ENCODE data around the gene SMPX. TPM values are rescaled to one million over a fixed set of nuclear protein-coding genes. Genes with fewer than 3 reads are reported as not detected.
"Not testable (repeated sequence)": the region's sequence is repeated elsewhere in the genome, so short reads cannot be mapped to it uniquely, and the experiment has no call there.

SMPX gene
- total and polyA plus RNA-seq, 2 donors: 0.99 to 1.5 TPM

DNA sequence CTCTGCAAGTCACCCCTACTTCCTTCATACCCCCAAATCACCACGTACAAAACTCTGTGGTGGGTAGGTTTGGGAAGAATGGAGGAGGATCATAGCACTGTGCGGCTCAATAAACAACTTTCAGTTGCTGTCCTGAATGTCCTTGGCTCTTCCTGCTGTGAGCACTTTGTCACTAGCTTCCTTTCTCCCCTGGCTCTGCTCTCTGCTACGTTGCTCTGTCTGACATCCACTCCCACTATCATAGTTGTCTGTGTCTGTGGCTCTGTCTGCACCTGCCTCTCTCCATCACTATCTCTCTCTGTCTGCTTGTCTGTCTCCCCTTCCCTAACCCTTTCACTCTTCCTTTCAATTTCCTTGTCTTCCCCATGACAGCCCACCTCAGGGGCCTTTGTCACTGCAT is 21.2 kb upstream of the SMPX start:
- Histone ChIP-seq H3K36me3 (ENCODE audit: control insufficient read depth in 2 of 2, insufficient read depth in 2 of 2, low read length in 1 of 2) (no peaks in the 10 kb centered on the region), H3K4me3 (ENCODE audit: low read length in 2 of 2) (no peak overlapping the region), H3K9me3 (ENCODE audit: control insufficient read depth in 2 of 2, insufficient read depth in 1 of 2, low read length in 1 of 2) (no peaks in the 10 kb centered on the region), H3K27me3 (ENCODE audit: control insufficient read depth in 2 of 2, insufficient read depth in 1 of 2, low read length in 1 of 2) (no peaks in the 10 kb centered on the region), H3K4me1 (ENCODE audit: control insufficient read depth in 2 of 2, insufficient read depth in 2 of 2, low read length in 2 of 2) (no peaks in the 10 kb centered on the region), H3K27ac (ENCODE audit: low read depth in 1 of 2, low read length in 1 of 2) (no peak overlapping the region)
- no peak for DNase-seq (ENCODE audit: low read depth in 6 of 9, low spot score in 9 of 9)
- WGBS: 73% methylated on average over 3 of the region's 3 CpGs

- no peak for DNase-seq (ENCODE audit: low read depth in 6 of 9, low spot score in 9 of 9)
- no peaks in the 10 kb centered on the region for H3K4me1 ChIP-seq (ENCODE audit: control insufficient read depth in 2 of 2, insufficient read depth in 2 of 2, low read length in 2 of 2)
- H3K4me3 ChIP-seq (ENCODE audit: low read length in 2 of 2): no peak overlapping the region
- 64% methylated on average over 1 of the region's 1 CpG for WGBS
- no peak overlapping the region for H3K27ac ChIP-seq (ENCODE audit: low read depth in 1 of 2, low read length in 1 of 2)
- H3K9me3 ChIP-seq (ENCODE audit: control insufficient read depth in 2 of 2, insufficient read depth in 1 of 2, low read length in 1 of 2): no peaks in the 10 kb centered on the region
- H3K27me3 ChIP-seq (ENCODE audit: control insufficient read depth in 2 of 2, insufficient read depth in 1 of 2, low read length in 1 of 2): no peaks in the 10 kb centered on the region
- H3K36me3 ChIP-seq (ENCODE audit: control insufficient read depth in 2 of 2, insufficient read depth in 2 of 2, low read length in 1 of 2): no peaks in the 10 kb centered on the region
Measured at GRCh38 chrX:21778236-21778635, 20.3 kb upstream of the SMPX start.

- H3K36me3 ChIP-seq (ENCODE audit: control insufficient read depth in 2 of 2, insufficient read depth in 2 of 2, low read length in 1 of 2); H3K4me3 ChIP-seq (ENCODE audit: low read length in 2 of 2); H3K27me3 ChIP-seq (ENCODE audit: control insufficient read depth in 2 of 2, insufficient read depth in 1 of 2, low read length in 1 of 2); DNase-seq (ENCODE audit: low read depth in 6 of 9, low spot score in 9 of 9); H3K9me3 ChIP-seq (ENCODE audit: control insufficient read depth in 2 of 2, insufficient read depth in 1 of 2, low read length in 1 of 2); H3K27ac ChIP-seq (ENCODE audit: low read depth in 1 of 2, low read length in 1 of 2); H3K4me1 ChIP-seq (ENCODE audit: control insufficient read depth in 2 of 2, insufficient read depth in 2 of 2, low read length in 2 of 2): not testable (repeated sequence)
Measured at GRCh38 chrX:21775128-21775527, 17.2 kb upstream of the SMPX start.

DNA sequence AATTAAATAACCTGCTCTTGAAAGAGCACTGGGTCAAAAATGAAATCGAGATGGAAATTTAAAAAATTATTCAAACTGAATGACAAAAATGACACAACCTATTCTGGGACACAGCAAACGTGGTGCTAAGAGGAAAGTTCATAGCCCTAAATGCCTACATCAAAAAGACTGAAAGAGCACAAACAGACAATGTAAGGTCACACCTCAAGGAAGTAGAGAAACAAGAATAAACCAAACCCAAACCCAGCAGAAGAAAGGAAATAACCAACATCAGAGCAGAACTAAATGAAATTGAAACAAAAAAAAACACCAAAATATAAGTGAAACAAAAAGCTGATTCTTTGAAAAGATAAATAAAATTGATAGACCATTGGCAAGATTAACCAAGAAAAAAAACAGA is 15.1 kb upstream of the SMPX start:
- not testable (repeated sequence) for DNase-seq (ENCODE audit: low read depth in 6 of 9, low spot score in 9 of 9); H3K36me3 ChIP-seq (ENCODE audit: control insufficient read depth in 2 of 2, insufficient read depth in 2 of 2, low read length in 1 of 2); H3K27me3 ChIP-seq (ENCODE audit: control insufficient read depth in 2 of 2, insufficient read depth in 1 of 2, low read length in 1 of 2); H3K4me1 ChIP-seq (ENCODE audit: control insufficient read depth in 2 of 2, insufficient read depth in 2 of 2, low read length in 2 of 2); H3K4me3 ChIP-seq (ENCODE audit: low read length in 2 of 2); H3K9me3 ChIP-seq (ENCODE audit: control insufficient read depth in 2 of 2, insufficient read depth in 1 of 2, low read length in 1 of 2); H3K27ac ChIP-seq (ENCODE audit: low read depth in 1 of 2, low read length in 1 of 2)
- WGBS: 65% methylated on average over 2 of the region's 2 CpGs

- no peaks in the 10 kb centered on the region for H3K27me3 ChIP-seq (ENCODE audit: control insufficient read depth in 2 of 2, insufficient read depth in 1 of 2, low read length in 1 of 2)
- no peak for DNase-seq (ENCODE audit: low read depth in 6 of 9, low spot score in 9 of 9)
- no peaks in the 10 kb centered on the region for H3K9me3 ChIP-seq (ENCODE audit: control insufficient read depth in 2 of 2, insufficient read depth in 1 of 2, low read length in 1 of 2)
- H3K27ac ChIP-seq (ENCODE audit: low read depth in 1 of 2, low read length in 1 of 2): no peak overlapping the region
- WGBS: 96% methylated on average over 10 of the region's 10 CpGs
- H3K4me1 ChIP-seq (ENCODE audit: control insufficient read depth in 2 of 2, insufficient read depth in 2 of 2, low read length in 2 of 2): no peaks in the 10 kb centered on the region
- no peak overlapping the region for H3K4me3 ChIP-seq (ENCODE audit: low read length in 2 of 2)
- H3K36me3 ChIP-seq (ENCODE audit: control insufficient read depth in 2 of 2, insufficient read depth in 2 of 2, low read length in 1 of 2): no peaks in the 10 kb centered on the region
Measured at GRCh38 chrX:21770631-21771321, 12.9 kb upstream of the SMPX start.

- Histone ChIP-seq H3K9me3 (ENCODE audit: control insufficient read depth in 2 of 2, insufficient read depth in 1 of 2, low read length in 1 of 2) (no peaks in the 10 kb centered on the region), H3K27me3 (ENCODE audit: control insufficient read depth in 2 of 2, insufficient read depth in 1 of 2, low read length in 1 of 2) (no peaks in the 10 kb centered on the region), H3K36me3 (ENCODE audit: control insufficient read depth in 2 of 2, insufficient read depth in 2 of 2, low read length in 1 of 2) (no peaks in the 10 kb centered on the region), H3K27ac (ENCODE audit: low read depth in 1 of 2, low read length in 1 of 2) (no peak overlapping the region), H3K4me3 (ENCODE audit: low read length in 2 of 2) (no peak overlapping the region), H3K4me1 (ENCODE audit: control insufficient read depth in 2 of 2, insufficient read depth in 2 of 2, low read length in 2 of 2) (no peaks in the 10 kb centered on the region)
- DNase-seq (ENCODE audit: low read depth in 6 of 9, low spot score in 9 of 9): no peak
Measured at GRCh38 chrX:21766101-21766500, 8.2 kb upstream of the SMPX start.

GRCh38 chrX:21764008-21764407 is 6.1 kb upstream of the SMPX start:
- no peak overlapping the region for H3K27ac ChIP-seq (ENCODE audit: low read depth in 1 of 2, low read length in 1 of 2)
- H3K4me3 ChIP-seq (ENCODE audit: low read length in 2 of 2): no peak overlapping the region
- H3K4me1 ChIP-seq (ENCODE audit: control insufficient read depth in 2 of 2, insufficient read depth in 2 of 2, low read length in 2 of 2): no peaks in the 10 kb centered on the region
- H3K27me3 ChIP-seq (ENCODE audit: control insufficient read depth in 2 of 2, insufficient read depth in 1 of 2, low read length in 1 of 2): no peaks in the 10 kb centered on the region
- 94% methylated on average over 3 of the region's 3 CpGs for WGBS
- H3K36me3 ChIP-seq (ENCODE audit: control insufficient read depth in 2 of 2, insufficient read depth in 2 of 2, low read length in 1 of 2): no peaks in the 10 kb centered on the region
- no peak for DNase-seq (ENCODE audit: low read depth in 6 of 9, low spot score in 9 of 9)
- H3K9me3 ChIP-seq (ENCODE audit: control insufficient read depth in 2 of 2, insufficient read depth in 1 of 2, low read length in 1 of 2): no peaks in the 10 kb centered on the region

- H3K4me1 ChIP-seq (ENCODE audit: control insufficient read depth in 2 of 2, insufficient read depth in 2 of 2, low read length in 2 of 2): no peaks in the 10 kb centered on the region
- H3K27ac ChIP-seq (ENCODE audit: low read depth in 1 of 2, low read length in 1 of 2): no peak overlapping the region
- DNase-seq (ENCODE audit: low read depth in 6 of 9, low spot score in 9 of 9): no peak
- 77% methylated on average over 1 of the region's 1 CpG for WGBS
- no peak overlapping the region for H3K4me3 ChIP-seq (ENCODE audit: low read length in 2 of 2)
- H3K36me3 ChIP-seq (ENCODE audit: control insufficient read depth in 2 of 2, insufficient read depth in 2 of 2, low read length in 1 of 2): no peaks in the 10 kb centered on the region
- H3K9me3 ChIP-seq (ENCODE audit: control insufficient read depth in 2 of 2, insufficient read depth in 1 of 2, low read length in 1 of 2): no peaks in the 10 kb centered on the region
- H3K27me3 ChIP-seq (ENCODE audit: control insufficient read depth in 2 of 2, insufficient read depth in 1 of 2, low read length in 1 of 2): no peaks in the 10 kb centered on the region
Measured at GRCh38 chrX:21758488-21758887, 572 bp upstream of the SMPX start.

DNA sequence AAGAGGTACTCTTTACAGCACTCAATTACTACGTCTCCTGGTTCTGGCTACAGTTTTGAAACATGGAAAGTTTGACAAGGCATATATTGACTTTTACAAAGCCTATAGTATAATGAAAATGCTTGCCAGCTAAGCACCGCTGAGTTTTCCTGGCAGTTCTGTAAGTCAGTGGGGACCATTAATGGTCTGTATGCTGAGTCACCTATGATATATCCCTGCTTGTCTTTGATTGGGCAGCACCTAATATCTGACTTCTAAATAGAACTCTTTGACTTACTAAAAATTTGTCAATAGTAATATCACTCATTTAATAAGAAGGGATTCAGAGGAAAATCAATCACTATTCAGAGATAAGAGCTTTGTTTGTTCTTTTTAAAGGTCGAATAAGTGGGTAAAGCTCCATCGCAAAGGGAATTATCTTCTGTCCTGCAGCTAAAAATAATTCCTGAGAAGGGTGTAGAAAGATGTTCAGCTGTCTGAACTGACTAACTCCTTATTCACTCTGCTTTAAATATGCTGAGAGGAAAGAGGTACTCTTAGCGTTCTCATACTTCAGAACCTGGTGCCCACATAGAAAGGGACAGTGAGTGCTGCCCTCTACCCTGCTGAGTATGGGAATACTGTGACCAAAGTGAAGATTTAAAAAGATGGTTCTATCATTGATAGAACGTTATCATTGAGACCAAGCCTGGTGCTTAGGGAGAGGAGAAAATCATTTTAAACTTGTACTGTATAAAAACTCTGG is 959 bp downstream of the SMPX start:
- DNase-seq (ENCODE audit: low read depth in 6 of 9, low spot score in 9 of 9): no peak
- H3K9me3 ChIP-seq (ENCODE audit: control insufficient read depth in 2 of 2, insufficient read depth in 1 of 2, low read length in 1 of 2): no peaks in the 10 kb centered on the region
- no peak overlapping the region for H3K27ac ChIP-seq (ENCODE audit: low read depth in 1 of 2, low read length in 1 of 2)
- no peak overlapping the region for H3K4me3 ChIP-seq (ENCODE audit: low read length in 2 of 2)
- H3K27me3 ChIP-seq (ENCODE audit: control insufficient read depth in 2 of 2, insufficient read depth in 1 of 2, low read length in 1 of 2): no peaks in the 10 kb centered on the region
- H3K36me3 ChIP-seq (ENCODE audit: control insufficient read depth in 2 of 2, insufficient read depth in 2 of 2, low read length in 1 of 2): no peaks in the 10 kb centered on the region
- WGBS: 89% methylated on average over 6 of the region's 6 CpGs
- H3K4me1 ChIP-seq (ENCODE audit: control insufficient read depth in 2 of 2, insufficient read depth in 2 of 2, low read length in 2 of 2): no peaks in the 10 kb centered on the region

All from thymus (tissue), 11 donors.